K562 (cell line): ENCODE measurements around the gene LMX1B. TPM values are rescaled to one million over a fixed set of nuclear protein-coding genes. Genes with fewer than 3 reads are reported as not detected.
A peak's percentile ranks its signal among the peaks of the same experiment; 100 is the strongest.
"Not testable (repeated sequence)": the region's sequence is repeated elsewhere in the genome, so short reads cannot be mapped to it uniquely, and the experiment has no call there.

Source experiments
- ATAC-seq: fragments of 200-7000 bp; cut with Tn5 transposase; 3 replicates; pipeline ENCODE4 v1.9.1; 2020; ENCODE audit warnings: moderate library complexity
- BruUV-seq: library from RNA; stranded (reverse); fragments of 400-500 nt; replicated peaks from 2 replicates; lab custom pipeline; 2021; lab: Mats Ljungman, UMichigan
- CTCF ChIA-PET: fragments of 300-600 bp; formaldehyde crosslinking; extraction: SDS; loops from one replicate; lab custom pipeline; 2021; ENCODE audit warnings: low intra/inter-chr PET ratio; lab: Yijun Ruan, JAX
- POLR2A ChIA-PET: fragments of 300-600, 350-650 bp; sonication (Branson Sonifier 250); formaldehyde crosslinking; extraction: SDS; loops from one replicate; lab custom pipeline; 2021; ENCODE audit warnings: antibody characterized with exemption, inconsistent platforms; lab: Yijun Ruan, JAX
- DNase-seq, 4 experiments: peaks; one replicate each; pipeline versions ENCODE4 v3.0.0 to v3.0.0-alpha.2; 2011 to 2018; ENCODE audit warnings: low spot score in 3 of 4, mixed read lengths in 3 of 4; ENCODE audit errors: extremely low read depth in 1 of 4
- FAIRE-seq: peaks from 2 replicates; lab custom pipeline; 2011; peaks lifted over from hg19 to GRCh38; lab: Jason Lieb, UNC
- H2AFZ ChIP-seq: 2 replicates; pipeline ENCODE4 v1.6.0; 2011; ENCODE audit warnings: low read depth, low read length, control low read depth, inconsistent platforms
- H3K27ac ChIP-seq: fragments of 200-600 bp; 3 replicates; pipeline ENCODE4 v1.8.0; 2011; ENCODE audit warnings: low read depth, mild to moderate bottlenecking, control low read depth, inconsistent platforms, low read length, moderate library complexity, mixed read lengths; ENCODE audit errors: extremely low read depth
- H3K27me3 ChIP-seq, 2 experiments: fragments of 300-600 bp in 1 of 2; 2 replicates in 1 of 2; 3 replicates in 1 of 2; pipeline versions ENCODE4 v1.6.0 to v1.8.0; 2011; ENCODE audit warnings: inconsistent platforms in 2 of 2, low read length in 2 of 2, mild to moderate bottlenecking in 1 of 2, mixed read lengths in 1 of 2, moderate library complexity in 1 of 2; ENCODE audit not compliant: control insufficient read depth in 2 of 2, insufficient read depth in 2 of 2
- H3K36me3 ChIP-seq: fragments of 300-600 bp; 3 replicates; pipeline ENCODE4 v1.8.0; 2011; ENCODE audit warnings: mild to moderate bottlenecking, low read length, inconsistent platforms; ENCODE audit not compliant: control insufficient read depth, insufficient read depth
- H3K4me1 ChIP-seq, 2 experiments: fragments of 200-600 bp in 1 of 2; replicated peaks in 1 of 2; 2 replicates in 1 of 2; 3 replicates in 1 of 2; pipeline versions ENCODE4 v1.5.1 to v1.8.0; 2011; ENCODE audit warnings: inconsistent platforms in 2 of 2, low read length in 2 of 2, mild to moderate bottlenecking in 1 of 2, mixed read lengths in 1 of 2, moderate library complexity in 1 of 2; ENCODE audit not compliant: control insufficient read depth in 2 of 2, insufficient read depth in 2 of 2
- H3K4me2 ChIP-seq: 2 replicates; pipeline ENCODE4 v1.6.1; 2011; ENCODE audit warnings: low read length, control low read depth, inconsistent platforms, mixed read lengths; ENCODE audit not compliant: insufficient read depth
- H3K4me3 ChIP-seq: fragments of 200-600 bp; sonication (generic), shearing (Covaris generic); 2 replicates; pipeline ENCODE4 v1.5.1; 2016; ENCODE audit warnings: control low read depth, inconsistent platforms
- H3K79me2 ChIP-seq: fragments of 200-600 bp; 3 replicates; pipeline ENCODE4 v1.8.0; 2011; ENCODE audit warnings: low read length, inconsistent platforms; ENCODE audit not compliant: control insufficient read depth, insufficient read depth
- H3K9ac ChIP-seq, 2 experiments: 2 replicates each; pipeline versions ENCODE4 v1.6.0 to v1.6.1; 2011; ENCODE audit warnings: low read depth in 2 of 2, low read length in 2 of 2, control low read depth in 1 of 2, inconsistent platforms in 1 of 2, mild to moderate bottlenecking in 1 of 2, mixed read lengths in 1 of 2; ENCODE audit not compliant: insufficient read depth in 1 of 2
- H3K9me1 ChIP-seq: one replicate; pipeline ENCODE4 v1.6.0; 2011; ENCODE audit warnings: inconsistent platforms, mild to moderate bottlenecking, low read length, moderate library complexity; ENCODE audit not compliant: control insufficient read depth, insufficient read depth
- H3K9me3 ChIP-seq: replicated peaks from 2 replicates; pipeline ENCODE4 v1.5.1; 2011; ENCODE audit warnings: low read depth, low read length, inconsistent platforms; ENCODE audit not compliant: control insufficient read depth, insufficient read depth
- H4K20me1 ChIP-seq: replicated peaks from 2 replicates; pipeline ENCODE4 v1.6.1; 2011; ENCODE audit warnings: low read length, inconsistent platforms, mixed read lengths; ENCODE audit not compliant: control insufficient read depth, insufficient read depth
- ZNF12 ChIP-seq: sonication (generic); formaldehyde crosslinking; IDR thresholded peaks from 2 replicates; pipeline ENCODE4 v1.4.0; 2020; ENCODE audit warnings: mild to moderate bottlenecking, missing genetic modification reagents
- WGBS: fragments of 100-300 bp; shearing (Covaris generic); methylation state at CpG from one replicate; pipeline ENCODE4 v1.1.6; 2016; ENCODE audit warnings: low coverage, mixed read lengths; ENCODE audit not compliant: insufficient coverage; ENCODE audit errors: missing lambda C conversion rate; 5-methylcytosine and 5-hydroxymethylcytosine counted together
- in situ Hi-C: fragments of 300-500 bp; cut with MboI; formaldehyde crosslinking; loops from 4 replicates; pipeline ENCODE4 v1.15.0; 2018; ENCODE audit warnings: inconsistent platforms, mixed read lengths
- intact Hi-C: fragments of 100-400 bp; cut with micrococcal nuclease; formaldehyde crosslinking; loops from 2 replicates; pipeline ENCODE4 v1.14.2; 2022
- polyA plus RNA-seq, 8 experiments: library from polyadenylated mRNA; depleted of rRNA in 4 of 8; stranded (reverse) in 5 of 8; unstranded in 3 of 8; fragments of >200 nt; fragmentation: Nextera tagmentation in 2 of 8; fragmentation: Illumina TruSeq in 1 of 8; extraction: Ambion mirVana in 2 of 8; extraction: Trizol in 1 of 8; gene quantifications; 2 replicates each; pipeline versions ENCODE4 v1.2.1 to v1.2.3, GENCODE V29; 2011 to 2014; ENCODE audit warnings: inconsistent platforms in 1 of 8, missing spikeins in 1 of 8
- total RNA-seq, 7 experiments: library from RNA; depleted of rRNA in 6 of 7; stranded (reverse); fragments of >200 nt in 6 of 7; fragmentation: Illumina TruSeq in 2 of 7; extraction: Trizol in 2 of 7; gene quantifications; 2 replicates each; pipeline versions ENCODE4 v1.2.1 to v1.2.3, GENCODE V29; 2011 to 2021; ENCODE audit warnings: low replicate concordance in 1 of 7

Gene LMX1B
- total and polyA plus RNA-seq, 9 of the 15 experiments (the other 6 are each of a cell fraction or from before 2014, with no cell fraction given): not detected

DNA sequence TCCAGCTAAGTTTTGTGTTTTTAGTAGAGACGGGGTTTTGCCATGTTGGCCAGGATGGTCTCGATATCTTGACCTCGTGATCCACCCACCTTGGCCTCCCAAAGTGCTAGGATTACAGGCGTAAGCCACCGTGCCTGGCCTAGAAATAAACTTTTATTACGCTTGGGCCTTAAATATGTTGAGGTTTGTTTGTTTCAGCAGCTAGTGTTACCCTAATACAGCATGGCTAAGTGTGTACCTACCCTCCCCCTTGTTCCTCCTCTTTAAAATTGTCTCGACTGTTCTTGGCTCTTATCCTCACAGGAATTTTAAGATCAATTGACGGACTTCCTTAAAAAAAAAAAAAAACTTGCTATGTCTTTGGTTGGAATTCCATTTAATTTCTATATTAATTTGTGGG, 114.5 kb downstream of the LMX1B start:
- WGBS: 0% methylated on average over 8 of the region's 8 CpGs
- peaks cover 2 to 17% of the 10 kb centered on the region in 2 experiments; a peak in 3 of 5 replicates for H3K27me3 ChIP-seq
- POLR2A ChIA-PET, BruUV-seq, intact Hi-C loops, CTCF ChIA-PET, H2AFZ ChIP-seq, ATAC-seq, H3K79me2 ChIP-seq, H3K4me2 ChIP-seq, in situ Hi-C loops, H3K36me3 ChIP-seq, H4K20me1 ChIP-seq, H3K4me1 ChIP-seq, H3K9ac ChIP-seq, FAIRE-seq, H3K4me3 ChIP-seq, H3K9me1 ChIP-seq, DNase-seq, H3K9me3 ChIP-seq, H3K27ac ChIP-seq: not testable (repeated sequence)
- peak; percentile 84; the same call in 1 of the 2 replicates for TF ChIP-seq ZNF12 (CRISPR knock-in tag)

DNA sequence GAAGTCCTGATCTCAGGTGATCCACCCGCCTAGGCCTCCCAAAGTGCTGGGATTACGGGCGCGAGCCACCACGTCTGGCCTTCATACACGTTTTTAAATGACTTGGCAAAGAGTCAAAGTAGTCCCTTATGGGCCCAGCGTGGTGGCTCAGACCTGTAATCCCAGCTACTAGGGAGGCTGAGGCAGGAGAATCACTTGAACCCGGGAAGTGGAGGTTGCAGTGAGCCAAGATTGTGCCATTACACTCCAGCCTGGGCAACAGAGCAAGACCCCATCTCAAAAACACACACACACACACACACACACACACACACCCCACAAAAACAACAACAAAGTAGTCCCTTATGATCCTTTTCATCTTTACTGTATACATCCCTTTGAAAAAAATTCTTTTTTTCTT, 116.9 kb downstream of the LMX1B start:
- CTCF ChIA-PET, ATAC-seq, H2AFZ ChIP-seq, POLR2A ChIA-PET, H3K9me3 ChIP-seq, in situ Hi-C loops, BruUV-seq, H3K27me3 ChIP-seq, H3K9ac ChIP-seq, H4K20me1 ChIP-seq, H3K79me2 ChIP-seq, H3K4me3 ChIP-seq, intact Hi-C loops, H3K4me1 ChIP-seq, DNase-seq, H3K36me3 ChIP-seq, H3K9me1 ChIP-seq, H3K4me2 ChIP-seq, H3K27ac ChIP-seq, FAIRE-seq: not testable (repeated sequence)
- WGBS: 8% methylated on average over 8 of the region's 8 CpGs
